Measurements from ENCODE around the gene SMARCA1. TPM values are rescaled to one million over a fixed set of nuclear protein-coding genes. Genes with fewer than 3 reads are reported as not detected.
"Not testable (repeated sequence)": the region's sequence is repeated elsewhere in the genome, so short reads cannot be mapped to it uniquely, and the experiment has no call there.

SMARCA1 gene, protein sequence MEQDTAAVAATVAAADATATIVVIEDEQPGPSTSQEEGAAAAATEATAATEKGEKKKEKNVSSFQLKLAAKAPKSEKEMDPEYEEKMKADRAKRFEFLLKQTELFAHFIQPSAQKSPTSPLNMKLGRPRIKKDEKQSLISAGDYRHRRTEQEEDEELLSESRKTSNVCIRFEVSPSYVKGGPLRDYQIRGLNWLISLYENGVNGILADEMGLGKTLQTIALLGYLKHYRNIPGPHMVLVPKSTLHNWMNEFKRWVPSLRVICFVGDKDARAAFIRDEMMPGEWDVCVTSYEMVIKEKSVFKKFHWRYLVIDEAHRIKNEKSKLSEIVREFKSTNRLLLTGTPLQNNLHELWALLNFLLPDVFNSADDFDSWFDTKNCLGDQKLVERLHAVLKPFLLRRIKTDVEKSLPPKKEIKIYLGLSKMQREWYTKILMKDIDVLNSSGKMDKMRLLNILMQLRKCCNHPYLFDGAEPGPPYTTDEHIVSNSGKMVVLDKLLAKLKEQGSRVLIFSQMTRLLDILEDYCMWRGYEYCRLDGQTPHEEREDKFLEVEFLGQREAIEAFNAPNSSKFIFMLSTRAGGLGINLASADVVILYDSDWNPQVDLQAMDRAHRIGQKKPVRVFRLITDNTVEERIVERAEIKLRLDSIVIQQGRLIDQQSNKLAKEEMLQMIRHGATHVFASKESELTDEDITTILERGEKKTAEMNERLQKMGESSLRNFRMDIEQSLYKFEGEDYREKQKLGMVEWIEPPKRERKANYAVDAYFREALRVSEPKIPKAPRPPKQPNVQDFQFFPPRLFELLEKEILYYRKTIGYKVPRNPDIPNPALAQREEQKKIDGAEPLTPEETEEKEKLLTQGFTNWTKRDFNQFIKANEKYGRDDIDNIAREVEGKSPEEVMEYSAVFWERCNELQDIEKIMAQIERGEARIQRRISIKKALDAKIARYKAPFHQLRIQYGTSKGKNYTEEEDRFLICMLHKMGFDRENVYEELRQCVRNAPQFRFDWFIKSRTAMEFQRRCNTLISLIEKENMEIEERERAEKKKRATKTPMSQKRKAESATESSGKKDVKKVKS
- not detected for total RNA-seq

GRCh38 chrX:129523079-129523911 lies at the start of gene SMARCA1:
SMARCA1 (minus strand) TSS chrX:129523490; CDS start chrX:129523370, 120 bp downstream.
- Mint-ChIP-seq H3K4me3 (peak within 1 kb of the TSS; percentile 55), H3K36me3 (no peaks in the 10 kb centered on the region), H3K27me3 (peaks cover 42% of the 10 kb centered on the region), H3K4me1 (peaks cover 4% of the 10 kb centered on the region), H3K9me3 (ENCODE audit: low read depth) (no peaks in the 10 kb centered on the region), H3K27ac (no peak within 1 kb of the TSS)
- ATAC-seq (no peak), DNase-seq (no peak)
- CTCF ChIA-PET, result no interaction called here

- Mint-ChIP-seq H3K27ac (no peak overlapping the region), H3K27me3 (no peaks in the 10 kb centered on the region), H3K4me1 (no peaks in the 10 kb centered on the region), H3K4me3 (no peak overlapping the region), H3K9me3 (ENCODE audit: low read depth) (no peaks in the 10 kb centered on the region), H3K36me3 (no peaks in the 10 kb centered on the region)
- DNase-seq, result no peak
- no peak for ATAC-seq
- CTCF ChIA-PET, result no interaction called here
These were observed 49.1 kb upstream of the SMARCA1 start for GRCh38 chrX:129572422-129572821.

DNA sequence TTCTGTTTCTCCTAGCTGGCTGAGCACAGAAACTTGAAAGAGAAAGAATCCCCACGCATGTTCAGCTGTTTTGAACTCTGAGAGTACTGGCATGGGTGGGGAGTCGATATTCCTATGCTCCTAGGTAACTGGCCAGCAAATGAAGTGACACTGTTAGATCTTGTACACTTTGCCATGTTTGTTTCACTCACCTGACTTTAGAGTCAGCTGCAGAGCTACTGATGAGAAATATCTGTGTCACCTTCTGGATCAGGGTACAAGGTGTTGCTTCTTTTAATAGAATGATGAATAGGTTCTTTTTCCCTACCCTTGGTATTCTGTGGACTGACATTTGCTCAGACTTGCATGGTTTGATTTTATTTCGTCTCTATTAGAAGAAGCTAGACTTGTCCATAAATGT lies 45.1 kb upstream of the SMARCA1 start:
- no peaks in the 10 kb centered on the region for H3K9me3 Mint-ChIP-seq (ENCODE audit: low read depth)
- H3K27ac Mint-ChIP-seq, result no peak overlapping the region
- H3K4me3 Mint-ChIP-seq, result no peak overlapping the region
- peaks cover 1% of the 10 kb centered on the region for H3K36me3 Mint-ChIP-seq
- no peak for ATAC-seq
- DNase-seq, result no peak
- CTCF ChIA-PET, result no interaction called here
- no peaks in the 10 kb centered on the region for H3K27me3 Mint-ChIP-seq
- peaks cover 5% of the 10 kb centered on the region for H3K4me1 Mint-ChIP-seq

DNA sequence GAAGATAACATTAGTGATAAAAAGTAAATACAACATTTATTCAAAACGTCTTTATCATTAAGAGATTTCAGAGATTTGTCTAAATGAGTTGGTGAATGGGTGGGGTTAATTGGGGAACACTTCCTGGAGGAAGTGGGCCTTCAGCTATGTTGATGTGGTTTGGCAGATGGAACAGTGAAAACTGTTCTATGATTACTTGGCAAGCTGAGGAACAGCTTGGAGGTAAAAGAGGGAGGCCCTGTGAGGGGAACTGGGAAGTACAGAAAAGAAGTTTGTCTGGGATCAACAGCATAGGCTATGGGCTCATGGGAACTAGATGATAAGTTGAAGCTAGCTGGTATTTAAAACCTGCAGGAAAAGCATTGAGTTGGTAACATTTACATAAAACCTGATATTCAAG lies 42.8 kb upstream of the SMARCA1 start:
- H3K27me3 Mint-ChIP-seq, result no peaks in the 10 kb centered on the region
- no peak for ATAC-seq
- CTCF ChIA-PET, result no interaction called here
- peaks cover 1% of the 10 kb centered on the region for H3K36me3 Mint-ChIP-seq
- no peak overlapping the region for H3K4me3 Mint-ChIP-seq
- no peaks in the 10 kb centered on the region for H3K9me3 Mint-ChIP-seq (ENCODE audit: low read depth)
- peaks cover 5% of the 10 kb centered on the region for H3K4me1 Mint-ChIP-seq
- no peak for DNase-seq
- no peak overlapping the region for H3K27ac Mint-ChIP-seq

GRCh38 chrX:129565046-129565650 lies 41.9 kb upstream of the SMARCA1 start:
- CTCF ChIA-PET, result no interaction called here
- Mint-ChIP-seq H3K27ac (no peak overlapping the region), H3K27me3 (no peaks in the 10 kb centered on the region), H3K4me3 (no peak overlapping the region), H3K36me3 (peaks cover 1% of the 10 kb centered on the region), H3K4me1 (peaks cover 5% of the 10 kb centered on the region), H3K9me3 (ENCODE audit: low read depth) (no peaks in the 10 kb centered on the region)
- DNase-seq (no peak), ATAC-seq (no peak)

GRCh38 chrX:129564345-129564744 lies 41.1 kb upstream of the SMARCA1 start:
- H3K27ac Mint-ChIP-seq; H3K36me3 Mint-ChIP-seq; H3K9me3 Mint-ChIP-seq (ENCODE audit: low read depth); H3K4me3 Mint-ChIP-seq; H3K4me1 Mint-ChIP-seq; ATAC-seq; H3K27me3 Mint-ChIP-seq; CTCF ChIA-PET; DNase-seq: not testable (repeated sequence)

- Mint-ChIP-seq H3K27me3 (no peaks in the 10 kb centered on the region), H3K4me1 (peaks cover 5% of the 10 kb centered on the region), H3K27ac (no peak overlapping the region), H3K9me3 (ENCODE audit: low read depth) (no peaks in the 10 kb centered on the region), H3K4me3 (no peak overlapping the region), H3K36me3 (peaks cover 1% of the 10 kb centered on the region)
- no peak for DNase-seq
- ATAC-seq, result no peak
- CTCF ChIA-PET, result interaction anchor here (0.6 kb wide), 1 partner anchor 66 kb away, joined by 3 read pairs; no protein-coding TSS in a partner anchor
These were observed 38.2 kb upstream of the SMARCA1 start for GRCh38 chrX:129561453-129561852.

GRCh38 chrX:129559783-129560182 lies 36.5 kb upstream of the SMARCA1 start:
- Mint-ChIP-seq H3K36me3 (no peaks in the 10 kb centered on the region), H3K27ac (no peak overlapping the region), H3K4me3 (no peak overlapping the region), H3K9me3 (ENCODE audit: low read depth) (no peaks in the 10 kb centered on the region), H3K27me3 (no peaks in the 10 kb centered on the region), H3K4me1 (no peaks in the 10 kb centered on the region)
- no peak for DNase-seq
- CTCF ChIA-PET, result no interaction called here
- no peak for ATAC-seq

GRCh38 chrX:129557844-129558480 lies 34.7 kb upstream of the SMARCA1 start:
- CTCF ChIA-PET, result no interaction called here
- Mint-ChIP-seq H3K4me3 (no peak overlapping the region), H3K27me3 (no peaks in the 10 kb centered on the region), H3K36me3 (no peaks in the 10 kb centered on the region), H3K9me3 (ENCODE audit: low read depth) (no peaks in the 10 kb centered on the region), H3K27ac (no peak overlapping the region), H3K4me1 (no peaks in the 10 kb centered on the region)
- no peak for DNase-seq
- no peak for ATAC-seq

GRCh38 chrX:129556806-129557315 lies 33.6 kb upstream of the SMARCA1 start:
- CTCF ChIA-PET, result no interaction called here
- DNase-seq (no peak), ATAC-seq (no peak)
- no peaks in the 10 kb centered on the region for H3K4me1 Mint-ChIP-seq
- H3K9me3 Mint-ChIP-seq (ENCODE audit: low read depth), result no peaks in the 10 kb centered on the region
- no peak overlapping the region for H3K4me3 Mint-ChIP-seq
- no peak overlapping the region for H3K27ac Mint-ChIP-seq
- H3K36me3 Mint-ChIP-seq, result no peaks in the 10 kb centered on the region
- H3K27me3 Mint-ChIP-seq, result no peaks in the 10 kb centered on the region

- H3K4me1 Mint-ChIP-seq; H3K36me3 Mint-ChIP-seq; CTCF ChIA-PET; H3K27me3 Mint-ChIP-seq; H3K4me3 Mint-ChIP-seq; H3K9me3 Mint-ChIP-seq (ENCODE audit: low read depth); H3K27ac Mint-ChIP-seq; DNase-seq; ATAC-seq: not testable (repeated sequence)
These were observed 31.5 kb upstream of the SMARCA1 start for GRCh38 chrX:129554816-129555215.

DNA sequence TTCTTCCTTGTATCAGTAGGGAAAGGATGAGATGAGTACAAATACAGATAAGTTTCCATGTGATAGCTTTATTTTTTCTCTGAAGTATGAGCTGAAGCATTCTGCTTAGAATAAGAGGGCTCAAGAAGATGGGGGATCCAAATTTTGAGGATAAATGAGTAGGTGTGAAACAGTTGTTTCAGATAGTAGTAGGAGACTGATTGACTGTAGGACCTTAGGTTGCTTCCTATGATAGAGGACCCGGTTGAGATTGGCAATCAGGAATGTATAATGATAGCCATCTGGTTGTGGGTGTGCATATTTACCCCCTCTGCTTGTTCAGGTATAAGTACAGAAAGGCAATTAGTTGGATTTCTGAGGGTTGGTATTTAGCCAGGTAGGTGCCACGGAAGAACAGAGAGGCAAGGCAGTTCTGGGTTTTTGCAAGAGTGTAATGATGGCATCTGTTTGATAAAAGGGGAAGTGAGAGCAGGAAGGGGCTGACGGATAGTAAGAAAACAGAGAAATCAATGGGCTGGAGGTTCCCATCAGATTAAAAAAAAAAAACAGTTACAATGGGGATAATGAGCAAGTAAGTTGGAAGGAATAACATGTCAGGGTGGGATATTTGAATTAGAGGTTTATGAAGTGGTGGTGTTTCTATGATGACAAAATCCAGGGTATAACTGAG lies 30.5 kb upstream of the SMARCA1 start:
- H3K4me3 Mint-ChIP-seq, result no peak overlapping the region
- no peaks in the 10 kb centered on the region for H3K9me3 Mint-ChIP-seq (ENCODE audit: low read depth)
- DNase-seq (no peak), ATAC-seq (no peak)
- no peaks in the 10 kb centered on the region for H3K36me3 Mint-ChIP-seq
- no peak overlapping the region for H3K27ac Mint-ChIP-seq
- H3K27me3 Mint-ChIP-seq, result no peaks in the 10 kb centered on the region
- no peaks in the 10 kb centered on the region for H3K4me1 Mint-ChIP-seq
- CTCF ChIA-PET, result no interaction called here

All from activated CD8-positive, alpha-beta memory T cell treated with anti-CD3 and anti-CD28 coated beads, Interleukin-2, amount 10 ng/mL, durations not matched to agents 7 days and 5 days (primary cell).